Left lung (tissue), 10 donors: Measurements from ENCODE around the gene RBM33. TPM values are rescaled to one million over a fixed set of nuclear protein-coding genes. Genes with fewer than 3 reads are reported as not detected.

ENCODE experiments used
- ATAC-seq: fragments of 200-7000 bp; cut with Tn5 transposase; one replicate; pipeline ENCODE4 v1.9.1; 2020; ENCODE audit warnings: moderate library complexity
- DNase-seq, 4 donors: peaks; one replicate each; pipeline ENCODE4 v3.0.0-alpha.2; 2013 to 2020
- H3K27ac ChIP-seq, 2 donors: fragments of 200-600 bp; sonication (generic) in 1 of 2; one replicate each; pipeline versions ENCODE4 v1.5.0 to v1.8.0; 2020 to 2021
- H3K27me3 ChIP-seq, 2 donors: fragments of 200-600 bp; sonication (generic) in 1 of 2; one replicate each; pipeline versions ENCODE4 v1.5.0 to v1.8.0; 2020 to 2021
- H3K36me3 ChIP-seq, 2 donors: fragments of 200-600 bp; sonication (generic) in 1 of 2; one replicate each; pipeline versions ENCODE4 v1.5.0 to v1.8.0; 2020 to 2021
- H3K4me1 ChIP-seq, 2 donors: fragments of 200-600 bp; one replicate each; pipeline ENCODE4 v1.8.0; 2021
- H3K4me3 ChIP-seq, 2 donors: fragments of 200-600 bp; sonication (generic) in 1 of 2; one replicate each; pipeline versions ENCODE4 v1.5.0 to v1.8.0; 2020 to 2021; ENCODE audit warnings: mild to moderate bottlenecking in 1 of 2
- H3K9me3 ChIP-seq, 2 donors: fragments of 200-600 bp; sonication (generic) in 1 of 2; one replicate each; pipeline versions ENCODE4 v1.5.0 to v1.8.0; 2020 to 2021
- intact Hi-C, 2 donors: fragments of 100-400 bp; cut with DNase I; formaldehyde crosslinking; loops; one replicate each; pipeline versions ENCODE4 v1.11.2 to v1.14.2; 2022
- polyA plus RNA-seq, 6 donors: library from polyadenylated mRNA; unstranded; fragments of 120-200 nt; gene quantifications; one replicate each; pipeline ENCODE4 v1.2.1, GENCODE V29; 2013; ENCODE audit not compliant: insufficient read length in 6 of 6
- total RNA-seq, 2 donors: library from RNA; stranded (reverse); fragmentation: NEBNext Ultra II Directional; extraction: Animal tissue kit (Norgen Biotek cat#: 25700); gene quantifications; one replicate each; pipeline ENCODE4 v1.2.1, GENCODE V29; 2021
- TF ChIP-seq, protein P1 (sequence below), 2 donors: fragments of 200-600 bp; sonication (generic) in 1 of 2; IDR thresholded peaks; one replicate each; pipeline versions ENCODE4 v1.5.0 to v1.8.0; 2021; ENCODE audit warnings: antibody characterized with exemption in 2 of 2
- donor health status: DM: no; HTN: yes; CAD: no.
- donor health status: DM: no; HTN: no; CAD: no.

Gene RBM33
- total and polyA plus RNA-seq, 8 donors = 35.2 to 56.4 (median 45.0) TPM

DNA sequence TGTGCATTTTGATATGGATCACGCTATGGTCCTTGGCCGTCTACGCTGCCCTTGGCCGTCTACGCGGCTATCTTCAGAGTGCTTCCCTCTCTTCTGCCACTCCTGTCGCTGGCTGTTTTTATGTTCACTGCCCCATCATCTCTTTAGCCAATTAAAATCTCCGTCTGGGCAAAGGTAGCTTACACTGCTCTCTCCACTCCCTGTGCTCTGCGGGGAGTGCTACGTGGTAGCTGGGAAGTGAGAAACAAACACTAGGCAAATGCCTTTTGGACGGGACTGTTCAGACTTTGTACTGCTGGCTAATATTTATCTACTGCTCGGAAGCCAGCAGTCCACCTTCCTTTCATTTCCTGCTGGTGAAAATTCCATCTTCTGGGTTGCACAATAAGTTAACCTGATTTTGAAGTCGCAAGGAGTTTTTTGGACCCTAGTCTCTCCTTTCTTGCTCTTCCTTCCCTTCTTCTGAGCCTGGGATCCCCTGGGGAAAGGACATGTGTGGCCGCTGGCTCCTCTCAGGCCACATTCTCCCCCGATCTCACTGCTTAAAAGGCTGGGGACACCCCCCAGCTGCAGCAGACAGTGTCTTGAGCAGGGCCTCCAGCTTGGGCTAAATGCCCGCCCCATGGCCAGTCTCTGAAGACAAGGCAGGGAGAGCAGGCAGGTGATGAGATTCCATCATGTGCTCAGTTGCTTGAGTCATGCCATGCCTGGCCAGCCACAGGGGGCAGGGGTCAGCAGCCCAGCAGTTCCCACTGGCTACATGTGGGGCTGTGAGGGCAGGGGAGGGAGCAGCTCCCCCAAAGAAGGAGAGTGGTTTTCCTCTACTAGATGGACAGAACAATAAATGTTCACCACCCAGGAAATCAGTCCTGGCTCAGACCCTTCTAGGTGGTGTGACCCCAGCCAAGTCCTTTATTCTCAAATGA lies 25.5 kb upstream of the RBM33 start:
- Histone ChIP-seq H3K4me3 (no peak overlapping the region), H3K36me3 (no peaks in the 10 kb centered on the region), H3K4me1 (no peaks in the 10 kb centered on the region), H3K9me3 (no peaks in the 10 kb centered on the region), H3K27me3 (no peaks in the 10 kb centered on the region), H3K27ac (peak overlapping the region; percentile 31 to 48)
- TF ChIP-seq, protein P1, sequence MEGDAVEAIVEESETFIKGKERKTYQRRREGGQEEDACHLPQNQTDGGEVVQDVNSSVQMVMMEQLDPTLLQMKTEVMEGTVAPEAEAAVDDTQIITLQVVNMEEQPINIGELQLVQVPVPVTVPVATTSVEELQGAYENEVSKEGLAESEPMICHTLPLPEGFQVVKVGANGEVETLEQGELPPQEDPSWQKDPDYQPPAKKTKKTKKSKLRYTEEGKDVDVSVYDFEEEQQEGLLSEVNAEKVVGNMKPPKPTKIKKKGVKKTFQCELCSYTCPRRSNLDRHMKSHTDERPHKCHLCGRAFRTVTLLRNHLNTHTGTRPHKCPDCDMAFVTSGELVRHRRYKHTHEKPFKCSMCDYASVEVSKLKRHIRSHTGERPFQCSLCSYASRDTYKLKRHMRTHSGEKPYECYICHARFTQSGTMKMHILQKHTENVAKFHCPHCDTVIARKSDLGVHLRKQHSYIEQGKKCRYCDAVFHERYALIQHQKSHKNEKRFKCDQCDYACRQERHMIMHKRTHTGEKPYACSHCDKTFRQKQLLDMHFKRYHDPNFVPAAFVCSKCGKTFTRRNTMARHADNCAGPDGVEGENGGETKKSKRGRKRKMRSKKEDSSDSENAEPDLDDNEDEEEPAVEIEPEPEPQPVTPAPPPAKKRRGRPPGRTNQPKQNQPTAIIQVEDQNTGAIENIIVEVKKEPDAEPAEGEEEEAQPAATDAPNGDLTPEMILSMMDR (IDR thresholded peaks at IDR 0.05) = no peak
- DNase-seq (peak in 1 of 4 donors; percentile 47), ATAC-seq (peak; percentile 98)
- intact Hi-C loops = no loop called here

DNA sequence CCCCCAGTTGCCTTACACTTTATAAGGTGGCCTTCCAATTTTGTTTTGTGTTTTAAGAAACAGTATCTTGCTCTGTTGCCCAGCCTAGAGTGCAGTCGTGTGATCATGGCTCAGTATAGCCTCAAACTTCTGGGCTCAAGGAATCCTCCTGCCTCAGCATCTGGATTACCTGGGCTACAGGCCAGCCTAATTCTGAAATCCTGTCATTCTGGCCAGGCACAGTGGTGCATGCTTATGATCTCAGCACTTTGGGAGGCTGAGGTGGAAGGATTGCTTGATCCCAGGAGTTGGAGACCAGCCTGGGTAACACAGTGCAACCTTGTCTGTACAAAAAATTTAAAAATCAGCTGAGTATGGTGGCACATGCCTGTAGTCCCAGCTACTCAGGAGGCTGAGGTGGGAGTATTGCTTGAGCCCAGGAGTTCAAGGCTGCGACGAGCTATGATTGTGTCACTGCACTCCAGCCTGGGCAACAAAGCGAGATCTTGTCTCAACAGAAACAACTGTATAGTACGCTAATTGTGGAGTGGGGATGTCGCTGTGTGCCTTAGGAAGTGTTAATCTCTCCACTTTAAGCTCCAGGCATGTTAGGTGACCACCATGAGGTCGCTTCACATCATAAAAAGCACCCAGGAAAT lies 24.7 kb upstream of the RBM33 start:
- no peaks in the 10 kb centered on the region for H3K9me3 ChIP-seq
- H3K27me3 ChIP-seq = no peaks in the 10 kb centered on the region
- intact Hi-C loops = no loop called here
- DNase-seq (no peak), ATAC-seq (no peak)
- no peaks in the 10 kb centered on the region for H3K36me3 ChIP-seq
- TF ChIP-seq, protein P1 (IDR thresholded peaks at IDR 0.05) = no peak
- no peak overlapping the region for H3K4me3 ChIP-seq
- H3K27ac ChIP-seq = no peak overlapping the region
- no peaks in the 10 kb centered on the region for H3K4me1 ChIP-seq

DNA sequence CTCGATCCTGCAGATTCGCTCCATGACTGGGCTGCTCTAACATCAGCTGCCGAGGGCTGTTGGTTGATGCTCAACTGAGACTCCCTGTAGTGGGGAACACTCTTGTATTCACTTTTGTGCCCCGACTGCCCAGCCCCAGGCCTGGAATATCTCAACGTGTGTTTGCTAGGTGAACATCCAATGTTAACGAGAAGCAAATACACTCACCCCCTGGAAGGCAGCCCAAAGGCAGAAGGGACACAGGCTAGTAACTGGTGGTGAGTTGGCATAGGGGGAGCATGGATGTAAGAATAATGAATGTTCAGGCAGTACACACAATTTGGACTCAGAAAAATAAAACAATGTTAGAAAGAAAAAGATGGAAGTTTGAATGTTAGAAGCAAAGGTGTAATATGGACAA lies 24.0 kb upstream of the RBM33 start:
- H3K27me3 ChIP-seq = no peaks in the 10 kb centered on the region
- no peaks in the 10 kb centered on the region for H3K4me1 ChIP-seq
- no peak for ATAC-seq
- no peak overlapping the region for H3K4me3 ChIP-seq
- TF ChIP-seq, protein P1 (IDR thresholded peaks at IDR 0.05) = no peak
- intact Hi-C loops = no loop called here
- H3K27ac ChIP-seq = no peak overlapping the region
- H3K36me3 ChIP-seq = no peaks in the 10 kb centered on the region
- H3K9me3 ChIP-seq = no peaks in the 10 kb centered on the region
- DNase-seq = no peak

DNA sequence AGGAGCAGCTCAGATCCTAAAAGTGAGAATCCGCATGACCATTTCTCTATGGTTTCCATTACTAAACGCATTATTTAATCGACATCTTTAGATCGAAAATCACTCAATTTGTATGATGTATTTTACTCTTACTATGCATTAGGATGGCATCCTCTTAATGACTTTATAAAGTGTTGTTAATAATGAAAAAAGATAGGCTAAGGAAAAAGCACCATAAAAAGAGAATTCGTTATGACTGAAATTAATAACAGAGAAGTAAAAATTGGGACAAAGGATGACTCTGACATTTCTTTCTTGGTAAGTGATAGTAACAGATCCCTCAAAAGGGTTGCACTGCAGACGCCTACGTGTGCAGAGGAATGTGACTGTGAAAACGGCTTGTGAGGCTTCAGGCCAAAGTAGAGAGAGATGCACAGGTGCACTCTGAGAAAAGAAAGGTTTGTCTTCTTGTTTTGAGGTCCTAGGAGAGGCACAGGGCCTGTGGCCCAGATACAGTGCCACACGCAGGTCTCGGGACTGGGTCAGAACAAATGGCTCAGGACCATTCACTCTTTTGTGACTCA lies 23.0 kb upstream of the RBM33 start:
- TF ChIP-seq, protein P1 (IDR thresholded peaks at IDR 0.05) = no peak
- H3K36me3 ChIP-seq = no peaks in the 10 kb centered on the region
- intact Hi-C loops = no loop called here
- DNase-seq (no peak), ATAC-seq (no peak)
- no peak overlapping the region for H3K27ac ChIP-seq
- H3K4me3 ChIP-seq = no peak overlapping the region
- no peaks in the 10 kb centered on the region for H3K27me3 ChIP-seq
- no peaks in the 10 kb centered on the region for H3K9me3 ChIP-seq
- no peaks in the 10 kb centered on the region for H3K4me1 ChIP-seq

DNA sequence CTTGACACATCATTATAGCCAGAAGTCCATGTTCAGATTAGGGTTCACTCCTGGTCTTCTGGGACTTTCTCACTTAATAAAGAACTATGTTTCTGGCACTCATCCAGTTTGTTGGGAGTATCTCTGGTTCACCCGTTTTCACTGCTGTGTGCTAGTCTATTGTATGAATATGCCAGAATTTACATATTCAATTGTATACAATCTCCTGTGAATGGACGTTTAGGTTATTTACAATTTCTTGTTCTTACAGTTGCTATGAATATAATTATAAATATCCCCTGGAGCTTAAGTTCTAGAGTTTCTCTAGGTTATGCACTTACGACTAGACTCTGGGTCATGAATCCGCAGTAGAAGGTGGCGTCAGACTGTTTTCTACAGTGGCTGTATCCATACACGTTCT lies 20.0 kb upstream of the RBM33 start:
- TF ChIP-seq, protein P1 (IDR thresholded peaks at IDR 0.05) = no peak
- no peak for ATAC-seq
- Histone ChIP-seq H3K9me3 (peaks cover 0 to 17% of the 10 kb centered on the region in 2 donors), H3K27ac (no peak overlapping the region), H3K36me3 (no peaks in the 10 kb centered on the region), H3K27me3 (no peaks in the 10 kb centered on the region), H3K4me3 (no peak overlapping the region), H3K4me1 (no peaks in the 10 kb centered on the region)
- no peak for DNase-seq
- intact Hi-C loops = no loop called here
